ENCODE measurements around the gene OSBPL3. TPM values are rescaled to one million over a fixed set of nuclear protein-coding genes. Genes with fewer than 3 reads are reported as not detected.

Gene OSBPL3
- total and polyA plus RNA-seq, 2 donors (not counting 1 experiment from before 2014, with no cell fraction given): 13.5 to 67.6 TPM

DNA sequence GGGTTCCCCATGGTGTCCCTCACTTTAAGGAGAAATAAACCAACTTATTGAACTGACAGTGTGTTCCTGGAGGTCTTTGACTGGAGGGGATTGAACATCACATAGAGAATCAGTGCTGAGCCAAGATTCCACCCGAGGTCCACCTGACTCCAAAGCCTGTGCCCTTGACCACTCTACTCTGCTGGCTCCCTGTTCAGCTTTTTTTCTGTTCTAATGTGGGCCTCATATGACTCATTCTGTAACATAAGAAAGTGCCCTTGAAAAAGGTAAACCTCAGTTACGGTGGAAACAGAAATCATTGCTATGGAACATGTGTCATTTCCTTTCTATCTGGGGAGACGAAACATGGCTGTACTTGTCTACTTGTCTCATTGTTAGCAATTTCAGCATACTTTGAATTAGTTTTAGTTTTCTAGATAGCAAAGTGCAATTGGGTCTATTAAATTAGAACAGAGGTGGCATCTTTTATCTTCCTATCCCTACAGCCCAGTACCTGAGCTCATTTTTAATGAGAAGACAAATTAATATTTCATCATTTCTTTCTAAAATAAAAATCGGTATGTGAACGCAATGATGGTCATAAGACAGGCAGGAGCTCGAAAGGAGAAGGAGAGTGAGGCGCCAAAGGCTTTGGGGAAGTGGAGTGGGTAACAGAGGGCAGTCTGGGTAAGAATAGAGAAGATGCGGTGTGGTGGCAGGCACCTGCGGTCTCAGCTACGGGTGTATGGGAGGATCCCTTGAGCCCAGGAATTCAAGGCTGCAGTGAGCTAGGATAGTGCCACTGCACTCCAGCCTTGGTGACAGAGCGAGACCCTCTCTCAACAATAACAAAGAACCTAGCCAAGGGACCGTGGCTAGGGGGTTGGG lies 224.2 kb downstream of the OSBPL3 start:
- intact Hi-C loops (cut with micrococcal nuclease): no loop called here
- peaks cover 16 to 19% of the 10 kb centered on the region in 2 donors for H3K4me1 ChIP-seq (ENCODE audit: control insufficient read depth in 2 of 2, insufficient read depth in 2 of 2, low read length in 2 of 2)
- ChIA-PET CTCF (interaction anchor here (1.1 to 1.9 kb wide), 6 partner anchors 9 to 338 kb away, joined by 3 to 6 read pairs (median 4); no protein-coding TSS in a partner anchor), POLR2A (interaction anchor here (1.2 kb wide), 1 partner anchor 78 kb away, joined by 10 read pairs; no protein-coding TSS in a partner anchor)
- peak overlapping the region; percentile 70 for H3K9ac ChIP-seq (ENCODE audit: low read length)
- H3K4me2 ChIP-seq (replicated peaks; ENCODE audit: low read depth, low read length, poor library complexity, severe bottlenecking): peak overlapping the region; percentile 90
- no peak overlapping the region for H2AFZ ChIP-seq (ENCODE audit: insufficient read depth, low read depth, low read length, poor library complexity, severe bottlenecking)
- peaks cover 33% of the 10 kb centered on the region for H3K27me3 Mint-ChIP-seq
- H4K20me1 ChIP-seq (ENCODE audit: control insufficient read depth, insufficient read depth, low read length, poor library complexity, severe bottlenecking): no peaks in the 10 kb centered on the region
- H3K36me3 ChIP-seq (replicated peaks in 1 of 2; ENCODE audit: control extremely low read depth in 1 of 2, control insufficient read depth in 1 of 2, extremely low read depth in 1 of 2, insufficient read depth in 2 of 2, low read length in 1 of 2): no peaks in the 10 kb centered on the region
- TF ChIP-seq, protein P1, sequence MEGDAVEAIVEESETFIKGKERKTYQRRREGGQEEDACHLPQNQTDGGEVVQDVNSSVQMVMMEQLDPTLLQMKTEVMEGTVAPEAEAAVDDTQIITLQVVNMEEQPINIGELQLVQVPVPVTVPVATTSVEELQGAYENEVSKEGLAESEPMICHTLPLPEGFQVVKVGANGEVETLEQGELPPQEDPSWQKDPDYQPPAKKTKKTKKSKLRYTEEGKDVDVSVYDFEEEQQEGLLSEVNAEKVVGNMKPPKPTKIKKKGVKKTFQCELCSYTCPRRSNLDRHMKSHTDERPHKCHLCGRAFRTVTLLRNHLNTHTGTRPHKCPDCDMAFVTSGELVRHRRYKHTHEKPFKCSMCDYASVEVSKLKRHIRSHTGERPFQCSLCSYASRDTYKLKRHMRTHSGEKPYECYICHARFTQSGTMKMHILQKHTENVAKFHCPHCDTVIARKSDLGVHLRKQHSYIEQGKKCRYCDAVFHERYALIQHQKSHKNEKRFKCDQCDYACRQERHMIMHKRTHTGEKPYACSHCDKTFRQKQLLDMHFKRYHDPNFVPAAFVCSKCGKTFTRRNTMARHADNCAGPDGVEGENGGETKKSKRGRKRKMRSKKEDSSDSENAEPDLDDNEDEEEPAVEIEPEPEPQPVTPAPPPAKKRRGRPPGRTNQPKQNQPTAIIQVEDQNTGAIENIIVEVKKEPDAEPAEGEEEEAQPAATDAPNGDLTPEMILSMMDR (IDR thresholded peaks at IDR 0.05): no peak
- TF ChIP-seq EZH2 (IDR thresholded peaks at IDR 0.05; ENCODE audit: borderline replicate concordance, insufficient read depth, low read depth, low read length, poor library complexity, severe bottlenecking): no peak
- H3K27ac ChIP-seq (ENCODE audit: low read length in 2 of 2): no peak overlapping the region
- H3K4me3 Mint-ChIP-seq: peak overlapping the region; percentile 92
- peak; percentile 47 for DNase-seq
- WGBS (ENCODE audit: insufficient coverage): 67% methylated on average over 7 of the region's 12 CpGs
- H3K27me3 ChIP-seq (replicated peaks in 1 of 4; ENCODE audit: control extremely low read depth in 1 of 4, control insufficient read depth in 3 of 4, insufficient read depth in 4 of 4, low read length in 3 of 4): peaks cover 0 to 40% (median 24%) of the 10 kb centered on the region in 4 experiments
- H3K9me3 Mint-ChIP-seq (ENCODE audit: insufficient read depth): no peaks in the 10 kb centered on the region
- no peaks in the 10 kb centered on the region for H3K79me2 ChIP-seq (ENCODE audit: control insufficient read depth, insufficient read depth, low read length)
- peaks cover 27% of the 10 kb centered on the region for H3K4me1 Mint-ChIP-seq
- ATAC-seq (ENCODE audit: low read depth): no peak
- peak overlapping the region in 2 of 5 experiments; percentile 68 to 84 for H3K4me3 ChIP-seq (ENCODE audit: control extremely low read depth in 1 of 5, extremely low read depth in 1 of 5, insufficient read depth in 1 of 5, low read depth in 2 of 5, low read length in 4 of 5)
- peaks cover 0 to 3% (median 0%) of the 10 kb centered on the region in 3 donors for H3K9me3 ChIP-seq (ENCODE audit: control extremely low read depth in 1 of 3, control insufficient read depth in 2 of 3, insufficient read depth in 1 of 3, low read length in 2 of 3)
- no peak overlapping the region for H3K27ac Mint-ChIP-seq

Data from B cell (primary cell).